GM12878 (cell line): ENCODE measurements around the gene FGD5. TPM values are rescaled to one million over a fixed set of nuclear protein-coding genes. Genes with fewer than 3 reads are reported as not detected.
"Not testable (repeated sequence)": the region's sequence is repeated elsewhere in the genome, so short reads cannot be mapped to it uniquely, and the experiment has no call there.

ENCODE experiments used
- ATAC-seq: fragments of 200-7000 bp; cut with Tn5 transposase; 3 replicates; pipeline ENCODE4 v1.9.1; 2020; ENCODE audit warnings: mild to moderate bottlenecking, moderate library complexity
- BruUV-seq: library from RNA; stranded (reverse); fragments of 400-500 nt; replicated peaks from 2 replicates; lab custom pipeline; 2021; lab: Mats Ljungman, UMichigan
- CTCF ChIA-PET: fragments of 300-600 bp; sonication (Branson Sonifier 250); formaldehyde crosslinking; extraction: SDS; loops from one replicate; lab custom pipeline; 2021; ENCODE audit warnings: inconsistent platforms; lab: Yijun Ruan, JAX
- POLR2A ChIA-PET: fragments of 350-600 bp; formaldehyde crosslinking; extraction: SDS; loops from one replicate; lab custom pipeline; 2021; ENCODE audit warnings: inconsistent platforms; lab: Charles Lee
- RAD21 ChIA-PET: fragments of 300-600 bp; sonication (Branson Sonifier 250); formaldehyde crosslinking; loops from one replicate; lab custom pipeline; 2023; ENCODE audit warnings: antibody characterized with exemption; ENCODE audit not compliant: unreplicated experiment; lab: Charles Lee
- SMC1A ChIA-PET: fragments of 300-600 bp; sonication (Branson Sonifier 250); formaldehyde crosslinking; loops from one replicate; lab custom pipeline; 2023; ENCODE audit not compliant: unreplicated experiment, uncharacterized antibody; lab: Charles Lee
- DNase-seq: peaks from one replicate; pipeline ENCODE4 v3.0.0-alpha.2; 2011; ENCODE audit warnings: low read depth, low spot score
- FAIRE-seq: peaks from 3 replicates; lab custom pipeline; 2011; peaks lifted over from hg19 to GRCh38; lab: Jason Lieb, UNC
- H2AFZ ChIP-seq: 2 replicates; pipeline ENCODE4 v1.6.0; 2011; ENCODE audit warnings: low read depth, low read length, control low read depth; ENCODE audit not compliant: control insufficient read depth
- H3K27ac ChIP-seq: 2 replicates; pipeline ENCODE4 v1.5.1; 2011; ENCODE audit warnings: control low read depth; ENCODE audit not compliant: control insufficient read depth, insufficient read depth
- H3K27me3 ChIP-seq, 2 experiments: replicated peaks in 1 of 2; 2 replicates each; pipeline versions ENCODE4 v1.6.0 to v1.6.1; 2011; ENCODE audit warnings: low read length in 1 of 2; ENCODE audit not compliant: control insufficient read depth in 2 of 2, insufficient read depth in 2 of 2
- H3K36me3 ChIP-seq, 2 experiments: 2 replicates each; pipeline ENCODE4 v1.5.1; 2011; ENCODE audit warnings: low read length in 1 of 2; ENCODE audit not compliant: control insufficient read depth in 2 of 2, insufficient read depth in 2 of 2
- H3K4me1 ChIP-seq: 2 replicates; pipeline ENCODE4 v1.6.1; 2011; ENCODE audit warnings: mild to moderate bottlenecking, low read length, moderate library complexity, mixed read lengths; ENCODE audit not compliant: control insufficient read depth, insufficient read depth
- H3K4me2 ChIP-seq: 2 replicates; pipeline ENCODE4 v1.6.0; 2011; ENCODE audit warnings: control low read depth; ENCODE audit not compliant: control insufficient read depth, insufficient read depth
- H3K4me3 ChIP-seq: fragments of 200-600 bp; sonication (generic); 2 replicates; pipeline ENCODE4 v1.5.1; 2016
- H3K79me2 ChIP-seq: 2 replicates; pipeline ENCODE4 v1.6.0; 2011; ENCODE audit warnings: low read length; ENCODE audit not compliant: control insufficient read depth, insufficient read depth
- H3K9ac ChIP-seq: 2 replicates; pipeline ENCODE4 v1.8.0; 2011; ENCODE audit warnings: low read length, control low read depth, mixed read lengths; ENCODE audit not compliant: control insufficient read depth, insufficient read depth
- H3K9me3 ChIP-seq: replicated peaks from 3 replicates; pipeline ENCODE4 v1.5.1; 2011; ENCODE audit warnings: mild to moderate bottlenecking, low read length; ENCODE audit not compliant: control insufficient read depth, insufficient read depth
- H4K20me1 ChIP-seq: 2 replicates; pipeline ENCODE4 v1.6.0; 2011; ENCODE audit not compliant: control insufficient read depth, insufficient read depth
- DPF2 ChIP-seq: fragments of 450-650 bp; IDR thresholded peaks from 2 replicates; pipeline ENCODE4 v1.6.1; 2017; ENCODE audit warnings: mild to moderate bottlenecking
- EP300 ChIP-seq, 2 experiments: fragments of 150-350 bp in 1 of 2; IDR thresholded peaks; 2 replicates each; pipeline ENCODE4 v1.6.1; 2011 to 2012; ENCODE audit warnings: low read depth in 2 of 2, low read length in 2 of 2, borderline replicate concordance in 1 of 2, improper control_type of control experiment in 1 of 2, inconsistent platforms in 1 of 2; ENCODE audit not compliant: control insufficient read depth in 1 of 2
- FOXM1 ChIP-seq: IDR thresholded peaks from 2 replicates; pipeline ENCODE4 v1.6.1; 2012; ENCODE audit warnings: low read depth, mild to moderate bottlenecking, inconsistent platforms, low read length, moderate library complexity
- PAX5 ChIP-seq: IDR thresholded peaks from 2 replicates; pipeline ENCODE4 v1.6.1; 2011; ENCODE audit warnings: low read depth, low read length, borderline replicate concordance
- ZBED1 ChIP-seq: IDR thresholded peaks from 2 replicates; pipeline ENCODE4 v1.6.1; 2016; ENCODE audit warnings: borderline replicate concordance
- WGBS: methylation state at CpG from one replicate; pipeline ENCODE4 v1.1.6; 2016; ENCODE audit warnings: low lambda C conversion rate; ENCODE audit not compliant: insufficient replicate concordance, insufficient coverage; ENCODE audit errors: missing lambda C conversion rate; 5-methylcytosine and 5-hydroxymethylcytosine counted together
- in situ Hi-C: fragments of 300-500 bp; cut with MboI; formaldehyde crosslinking; loops from 9 replicates; pipeline ENCODE4 v1.14.3; 2018; ENCODE audit warnings: mixed read lengths
- intact Hi-C: fragments of 100-400 bp; cut with micrococcal nuclease; formaldehyde crosslinking; loops from one replicate; pipeline ENCODE4 v1.14.2; 2022; ENCODE audit not compliant: unreplicated experiment
- polyA plus RNA-seq, 11 experiments: library from polyadenylated mRNA; depleted of rRNA in 4 of 11; unstranded in 6 of 11; stranded (reverse) in 5 of 11; fragments of >200 nt; fragmentation: Nextera tagmentation in 4 of 11; fragmentation: Illumina TruSeq in 1 of 11; extraction: Ambion mirVana in 4 of 11; extraction: Trizol in 1 of 11; gene quantifications; 1 replicate in 1 of 11; 2 replicates in 10 of 11; pipeline versions ENCODE4 v1.2.1 to v1.2.3, GENCODE V29; 2011 to 2016; ENCODE audit warnings: inconsistent platforms in 2 of 11, missing spikeins in 2 of 11, low read depth in 1 of 11
- total RNA-seq, 4 experiments: library from RNA; depleted of rRNA in 3 of 4; stranded (reverse); fragments of >200 nt in 3 of 4; fragmentation: Illumina TruSeq in 1 of 4; extraction: Trizol in 1 of 4; gene quantifications; 2 replicates each; pipeline versions ENCODE4 v1.2.1 to v1.2.3, GENCODE V29; 2013 to 2021

The FGD5 gene
- total and polyA plus RNA-seq, 10 of the 15 experiments (the other 5 are each of a cell fraction or from before 2014, with no cell fraction given) = 0.03 to 0.13 (median 0.11) TPM; not detected in 3

- POLR2A ChIA-PET = interaction anchor here (0.9 kb wide), 1 partner anchor 20 kb away, joined by 5 read pairs; no protein-coding TSS in a partner anchor
- no peaks in the 10 kb centered on the region; a peak in 2 of 4 replicates for H3K27me3 ChIP-seq
- DNase-seq (no peak), FAIRE-seq (no peak), ATAC-seq (no peak)
- no peaks in the 10 kb centered on the region for H3K36me3 ChIP-seq
- intact Hi-C loops = no loop called here
- 31% methylated on average over 7 of the region's 7 CpGs for WGBS
- in situ Hi-C loops = no loop called here
- H3K9ac ChIP-seq = no peak overlapping the region
- no peak overlapping the region for H2AFZ ChIP-seq
- H3K4me3 ChIP-seq = no peak overlapping the region
- H3K4me2 ChIP-seq = no peak overlapping the region
- peaks cover 4% of the 10 kb centered on the region; the same call in 2 of the 3 replicates for H3K9me3 ChIP-seq
- TF ChIP-seq FOXM1 (no peak), PAX5 (no peak), ZBED1 (no peak), DPF2 (no peak), EP300 (IDR thresholded peaks at IDR 0.05; ENCODE audit: borderline replicate concordance in 1 of 2, control insufficient read depth in 1 of 2, low read depth in 2 of 2, low read length in 2 of 2) (no peak)
- no peaks in the 10 kb centered on the region for H3K79me2 ChIP-seq
- H3K4me1 ChIP-seq = no peaks in the 10 kb centered on the region
- H3K27ac ChIP-seq = no peak overlapping the region
- no TSS peak for BruUV-seq
- CTCF ChIA-PET = no interaction called here
- RAD21 ChIA-PET = no interaction called here
- SMC1A ChIA-PET = no interaction called here
- H4K20me1 ChIP-seq = no peaks in the 10 kb centered on the region
These were observed 84.0 kb downstream of the FGD5 start for GRCh38 chr3:14902719-14903118.

- not testable (repeated sequence) for FAIRE-seq
These were observed 84.7 kb downstream of the FGD5 start for GRCh38 chr3:14903501-14903900.

More at GRCh38 chr3:14903501-14903900, 84.7 kb downstream of the FGD5 start:
- BruUV-seq, H3K4me3 ChIP-seq, ATAC-seq, H3K9ac ChIP-seq, CTCF ChIA-PET, H3K27ac ChIP-seq, intact Hi-C loops, H2AFZ ChIP-seq, H3K9me3 ChIP-seq, H3K79me2 ChIP-seq, H4K20me1 ChIP-seq, H3K4me1 ChIP-seq, H3K4me2 ChIP-seq, RAD21 ChIA-PET, in situ Hi-C loops, POLR2A ChIA-PET, H3K27me3 ChIP-seq, H3K36me3 ChIP-seq, DNase-seq: not testable (repeated sequence)
- SMC1A ChIA-PET = interaction anchor here (0.6 kb wide), 1 partner anchor 20 kb away, joined by 3 read pairs; no protein-coding TSS in a partner anchor
- WGBS = 96% methylated on average over 2 of the region's 3 CpGs
